Stimulated activated naive CD8-positive, alpha-beta T cell treated with anti-CD3 and anti-CD28 coated beads, Interleukin-15, amount 100 ng/mL, for 72 hours (primary cell): ENCODE results near the gene CNTNAP4.
A peak's percentile ranks its signal among the peaks of the same experiment; 100 is the strongest.

ENCODE experiments used
- ATAC-seq: fragments of 150-1000 bp; cut with Tn5 transposase; 2 replicates; pipeline ENCODE4 v1.10.0; 2021; ENCODE audit warnings: mild to moderate bottlenecking, moderate library complexity
- DNase-seq, 2 donors: peaks; one replicate each; pipeline ENCODE4 v3.0.0; 2021 to 2022
- H3K27ac Mint-ChIP-seq, 2 donors: one replicate each; pipeline ENCODE4 v1.8.0; 2022; ENCODE audit warnings: mild to moderate bottlenecking in 2 of 2, mixed read lengths in 2 of 2, moderate library complexity in 2 of 2
- H3K27me3 Mint-ChIP-seq: one replicate; pipeline ENCODE4 v1.8.0; 2022; ENCODE audit warnings: mixed read lengths
- H3K4me1 Mint-ChIP-seq: one replicate; pipeline ENCODE4 v1.8.0; 2022; ENCODE audit warnings: mild to moderate bottlenecking, mixed read lengths
- H3K4me3 Mint-ChIP-seq, 2 donors: one replicate each; pipeline ENCODE4 v1.8.0; 2022; ENCODE audit warnings: mild to moderate bottlenecking in 2 of 2, mixed read lengths in 2 of 2, moderate library complexity in 1 of 2
- H3K9me3 Mint-ChIP-seq, 2 donors: one replicate each; pipeline ENCODE4 v1.8.0; 2022; ENCODE audit warnings: mixed read lengths in 2 of 2

CNTNAP4 gene

GRCh38 chr16:76346210-76346609, 69.0 kb downstream of the CNTNAP4 start:
- ATAC-seq (no peak), DNase-seq (no peak)
- Mint-ChIP-seq H3K27me3 (no peaks in the 10 kb centered on the region), H3K27ac (no peak overlapping the region), H3K4me1 (no peaks in the 10 kb centered on the region), H3K4me3 (no peak overlapping the region), H3K9me3 (peaks cover 0 to 4% of the 10 kb centered on the region in 2 donors)

DNA sequence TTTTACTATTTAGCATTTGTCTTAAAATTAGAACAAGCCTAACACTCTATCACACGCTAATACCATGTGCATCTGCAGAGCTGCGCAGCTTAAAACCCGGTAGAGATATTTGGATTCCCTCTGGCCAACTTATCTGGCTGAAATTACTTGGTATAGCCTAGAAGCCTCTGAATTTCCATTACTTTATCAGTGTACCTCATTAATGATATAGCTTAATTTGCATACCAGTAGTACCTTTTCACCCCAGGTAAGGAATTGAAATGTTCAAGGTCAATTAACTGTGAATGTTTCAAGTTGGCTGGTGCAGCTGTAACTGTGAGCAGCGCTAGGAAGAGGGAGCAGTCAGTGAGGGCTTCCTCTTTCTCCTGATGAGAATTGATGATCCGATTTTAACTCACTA, 74.2 kb downstream of the CNTNAP4 start:
- no peak overlapping the region for H3K27ac Mint-ChIP-seq
- H3K4me3 Mint-ChIP-seq, result no peak overlapping the region
- ATAC-seq (no peak), DNase-seq (no peak)
- no peaks in the 10 kb centered on the region for H3K27me3 Mint-ChIP-seq
- H3K4me1 Mint-ChIP-seq, result no peaks in the 10 kb centered on the region
- H3K9me3 Mint-ChIP-seq, result no peaks in the 10 kb centered on the region

DNA sequence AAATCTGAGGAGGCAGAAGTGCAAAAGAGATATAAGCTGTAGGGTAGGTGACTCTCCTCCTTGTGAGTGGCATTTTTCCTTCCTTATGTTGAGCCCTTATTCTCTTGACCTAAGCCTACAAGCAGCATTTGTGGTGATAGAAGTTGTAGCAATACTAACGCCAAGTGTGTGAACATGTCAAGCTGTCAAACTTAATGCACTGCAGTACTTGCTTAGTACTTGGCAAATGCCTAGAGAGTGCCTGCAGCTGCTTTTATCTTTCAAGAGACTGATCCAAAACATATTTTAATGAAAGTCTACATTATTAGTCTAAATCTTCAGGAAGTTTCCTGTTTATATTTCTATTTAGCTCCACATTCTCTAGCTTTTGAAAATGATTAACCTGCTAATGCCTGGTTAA, 83.2 kb downstream of the CNTNAP4 start:
- no peak for ATAC-seq
- H3K27ac Mint-ChIP-seq, result no peak overlapping the region

DNA sequence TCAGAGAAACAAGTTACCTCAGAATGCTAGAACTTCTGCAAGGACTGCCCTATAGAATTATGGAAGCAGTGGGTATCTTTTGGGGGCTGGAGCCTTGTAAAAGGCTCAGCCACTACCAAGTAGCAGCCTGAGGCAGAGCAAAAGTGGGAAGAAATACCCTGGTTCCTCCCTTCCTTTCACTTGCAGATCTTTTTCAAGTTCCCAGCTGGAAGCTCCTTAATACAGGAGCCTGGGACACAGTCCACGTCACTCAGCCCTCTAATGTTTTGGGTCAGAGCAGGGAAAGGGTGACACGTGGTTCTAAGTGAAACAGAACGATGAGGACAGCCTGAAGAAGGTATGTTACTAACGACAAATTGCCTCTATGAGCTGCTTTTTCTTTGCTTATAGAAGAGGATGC, 93.1 kb downstream of the CNTNAP4 start:
- no peak for ATAC-seq
- Mint-ChIP-seq H3K4me3 (no peak overlapping the region), H3K9me3 (no peaks in the 10 kb centered on the region), H3K4me1 (no peaks in the 10 kb centered on the region), H3K27ac (no peak overlapping the region), H3K27me3 (no peaks in the 10 kb centered on the region)
- no peak for DNase-seq

More for the DNA sequence above, 83.2 kb downstream of the CNTNAP4 start:
- no peak for DNase-seq
- Mint-ChIP-seq H3K4me3 (no peak overlapping the region), H3K27me3 (no peaks in the 10 kb centered on the region), H3K9me3 (peaks cover 0 to 21% of the 10 kb centered on the region in 2 donors), H3K4me1 (no peaks in the 10 kb centered on the region)

- no peak for ATAC-seq
Measured at GRCh38 chr16:76371441-76371840, 94.2 kb downstream of the CNTNAP4 start.

DNA sequence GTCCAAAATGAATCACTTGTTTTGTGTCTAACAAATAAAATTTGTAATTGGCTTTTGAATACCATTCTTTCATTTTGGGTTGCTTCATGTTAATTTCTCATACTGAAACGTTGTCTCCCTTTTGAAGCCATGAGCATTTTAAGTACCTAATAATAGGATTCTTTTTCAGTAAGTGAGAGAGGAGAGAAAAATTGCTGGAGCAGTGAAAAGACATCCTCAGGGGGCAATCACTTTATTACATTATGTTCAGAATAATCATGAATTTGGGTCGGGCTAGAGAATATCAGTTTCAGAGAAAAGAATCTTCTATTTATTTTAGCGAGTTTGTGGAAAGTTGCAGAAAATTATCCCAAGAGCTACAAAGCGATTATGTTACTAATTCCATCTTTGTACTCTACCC, 96.8 kb downstream of the CNTNAP4 start:
- ATAC-seq, result no peak
- H3K27ac Mint-ChIP-seq, result no peak overlapping the region
- no peak for DNase-seq
- H3K27me3 Mint-ChIP-seq, result no peaks in the 10 kb centered on the region
- H3K9me3 Mint-ChIP-seq, result peaks cover 13 to 14% of the 10 kb centered on the region in 2 donors
- H3K4me1 Mint-ChIP-seq, result no peaks in the 10 kb centered on the region
- H3K4me3 Mint-ChIP-seq, result no peak overlapping the region

More at GRCh38 chr16:76371441-76371840, 94.2 kb downstream of the CNTNAP4 start:
- no peaks in the 10 kb centered on the region for H3K4me1 Mint-ChIP-seq
- no peaks in the 10 kb centered on the region for H3K27me3 Mint-ChIP-seq
- no peak overlapping the region for H3K4me3 Mint-ChIP-seq
- H3K27ac Mint-ChIP-seq, result no peak overlapping the region
- no peak for DNase-seq
- H3K9me3 Mint-ChIP-seq, result peaks cover 10% of the 10 kb centered on the region in 2 donors

DNA sequence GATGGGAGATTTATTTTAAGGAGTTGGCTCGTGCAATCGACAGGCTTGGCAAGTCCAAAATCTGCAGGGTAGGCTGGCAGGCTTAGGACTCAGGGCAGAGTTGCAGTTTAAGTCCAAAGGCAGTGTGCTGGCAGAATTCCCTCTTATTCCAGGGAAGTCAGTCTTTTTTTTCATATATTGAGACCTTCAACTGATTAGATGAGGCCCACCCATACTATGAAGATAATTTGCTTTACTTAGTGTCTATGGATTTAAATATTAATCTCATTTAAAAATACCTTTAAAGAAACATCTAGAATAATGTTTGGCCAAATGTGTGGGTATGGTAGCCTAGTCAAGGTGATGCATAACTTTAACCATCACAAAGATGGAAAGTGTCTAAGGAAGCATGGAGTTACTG, 99.8 kb downstream of the CNTNAP4 start:
- DNase-seq (no peak), ATAC-seq (no peak)
- H3K9me3 Mint-ChIP-seq, result peaks cover 13 to 14% of the 10 kb centered on the region in 2 donors
- no peaks in the 10 kb centered on the region for H3K27me3 Mint-ChIP-seq
- no peak overlapping the region for H3K4me3 Mint-ChIP-seq
- no peak overlapping the region for H3K27ac Mint-ChIP-seq
- no peaks in the 10 kb centered on the region for H3K4me1 Mint-ChIP-seq

DNA sequence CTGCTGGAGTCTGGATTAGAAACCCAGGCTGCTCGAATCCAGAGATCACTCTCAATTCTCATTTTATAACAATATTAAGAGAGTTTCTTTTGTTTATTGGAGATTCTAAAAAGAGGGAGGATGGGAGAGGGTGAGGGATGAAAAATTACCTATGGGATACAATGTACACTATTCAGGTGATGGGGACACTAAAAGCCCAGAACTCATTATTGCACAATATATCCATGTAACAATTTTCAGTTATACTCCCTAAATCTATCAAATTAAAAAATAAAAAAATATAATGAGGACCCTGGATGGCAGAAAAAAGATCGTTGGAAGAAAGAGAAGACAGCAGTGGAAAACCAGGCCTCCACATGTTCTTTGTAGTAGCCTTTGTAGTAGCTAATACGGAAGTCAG, 100.8 kb downstream of the CNTNAP4 start:
- Mint-ChIP-seq H3K4me1 (no peaks in the 10 kb centered on the region), H3K9me3 (peaks cover 13 to 14% of the 10 kb centered on the region in 2 donors), H3K27ac (no peak overlapping the region), H3K4me3 (no peak overlapping the region), H3K27me3 (no peaks in the 10 kb centered on the region)
- ATAC-seq (no peak), DNase-seq (no peak)

DNA sequence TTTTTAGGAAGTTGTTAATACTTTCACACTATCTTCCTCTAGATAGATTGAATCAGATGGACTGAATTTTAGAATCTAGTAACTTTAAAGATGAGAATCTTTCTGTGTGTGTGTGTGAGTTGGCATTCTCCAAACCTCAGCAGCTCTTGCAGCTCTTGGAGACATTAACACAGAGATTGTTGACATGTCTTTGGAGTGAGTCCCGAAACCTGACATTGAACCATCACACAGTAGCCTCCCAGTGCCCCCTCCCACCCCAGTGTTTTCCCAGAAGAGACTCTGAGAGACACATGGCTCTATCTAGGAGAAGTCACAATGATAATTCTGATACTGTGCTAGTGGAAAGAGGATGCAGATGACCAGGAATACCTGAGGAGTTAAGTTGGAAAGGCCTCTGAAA, 103.9 kb downstream of the CNTNAP4 start:
- DNase-seq (no peak), ATAC-seq (no peak)
- Mint-ChIP-seq H3K27ac (no peak overlapping the region), H3K27me3 (no peaks in the 10 kb centered on the region), H3K4me1 (no peaks in the 10 kb centered on the region), H3K4me3 (no peak overlapping the region), H3K9me3 (peaks cover 6 to 8% of the 10 kb centered on the region in 2 donors)

- no peaks in the 10 kb centered on the region for H3K27me3 Mint-ChIP-seq
- no peak overlapping the region for H3K4me3 Mint-ChIP-seq
- no peak for ATAC-seq
- no peaks in the 10 kb centered on the region for H3K9me3 Mint-ChIP-seq
- DNase-seq, result no peak
- no peak overlapping the region for H3K27ac Mint-ChIP-seq
- no peaks in the 10 kb centered on the region for H3K4me1 Mint-ChIP-seq
Measured at GRCh38 chr16:76385601-76386230, 108.5 kb downstream of the CNTNAP4 start.

GRCh38 chr16:76386784-76387183, 109.6 kb downstream of the CNTNAP4 start:
- no peak overlapping the region for H3K4me3 Mint-ChIP-seq
- no peak for ATAC-seq
- no peak overlapping the region for H3K27ac Mint-ChIP-seq
- H3K4me1 Mint-ChIP-seq, result no peaks in the 10 kb centered on the region
- no peak for DNase-seq
- H3K27me3 Mint-ChIP-seq, result no peaks in the 10 kb centered on the region
- H3K9me3 Mint-ChIP-seq, result no peaks in the 10 kb centered on the region

- ATAC-seq, result no peak
- Mint-ChIP-seq H3K4me1 (no peaks in the 10 kb centered on the region), H3K4me3 (no peak overlapping the region), H3K9me3 (peaks cover 0 to 3% of the 10 kb centered on the region in 2 donors), H3K27ac (no peak overlapping the region), H3K27me3 (no peaks in the 10 kb centered on the region)
- no peak for DNase-seq
Measured at GRCh38 chr16:76387994-76388393, 110.8 kb downstream of the CNTNAP4 start.

- no peak overlapping the region for H3K27ac Mint-ChIP-seq
- no peak for DNase-seq
- no peaks in the 10 kb centered on the region for H3K4me1 Mint-ChIP-seq
- H3K9me3 Mint-ChIP-seq, result peaks cover 0 to 6% of the 10 kb centered on the region in 2 donors
- H3K4me3 Mint-ChIP-seq, result no peak overlapping the region
- no peaks in the 10 kb centered on the region for H3K27me3 Mint-ChIP-seq
- no peak for ATAC-seq
Measured at GRCh38 chr16:76389126-76389525, 111.9 kb downstream of the CNTNAP4 start.

GRCh38 chr16:76390476-76390875, 113.3 kb downstream of the CNTNAP4 start:
- H3K9me3 Mint-ChIP-seq, result peaks cover 0 to 6% of the 10 kb centered on the region in 2 donors
- peak overlapping the region in 1 of 2 donors; percentile 13 for H3K27ac Mint-ChIP-seq
- ATAC-seq, result no peak
- H3K27me3 Mint-ChIP-seq, result no peaks in the 10 kb centered on the region
- no peaks in the 10 kb centered on the region for H3K4me1 Mint-ChIP-seq
- H3K4me3 Mint-ChIP-seq, result no peak overlapping the region
- no peak for DNase-seq

- Mint-ChIP-seq H3K27me3 (no peaks in the 10 kb centered on the region), H3K4me3 (no peak overlapping the region), H3K9me3 (peaks cover 6 to 17% of the 10 kb centered on the region in 2 donors), H3K4me1 (no peaks in the 10 kb centered on the region), H3K27ac (no peak overlapping the region)
- no peak for DNase-seq
- ATAC-seq, result no peak
Measured at GRCh38 chr16:76396977-76397376, 119.8 kb downstream of the CNTNAP4 start.

DNA sequence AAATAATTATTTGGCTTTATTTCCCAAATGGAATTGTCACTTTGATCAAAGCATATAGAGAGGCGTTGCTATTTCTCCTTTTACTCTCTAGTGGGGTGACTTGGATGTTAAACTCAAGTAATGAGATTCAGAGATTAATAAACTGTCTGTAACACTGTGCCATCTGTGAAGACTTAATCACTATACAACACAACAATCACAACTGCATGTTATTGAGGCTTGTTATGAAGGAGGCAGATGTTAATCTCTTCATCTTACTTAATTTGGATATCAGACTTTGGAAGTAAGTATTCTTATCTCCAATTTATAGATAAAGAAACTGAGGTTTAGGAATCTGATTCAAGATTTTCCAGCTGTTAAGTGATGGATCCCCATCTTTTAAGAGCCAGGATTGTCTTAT, 132.5 kb downstream of the CNTNAP4 start:
- Mint-ChIP-seq H3K4me1 (no peaks in the 10 kb centered on the region), H3K9me3 (peaks cover 0 to 11% of the 10 kb centered on the region in 2 donors), H3K4me3 (no peak overlapping the region), H3K27ac (no peak overlapping the region), H3K27me3 (no peaks in the 10 kb centered on the region)
- no peak for DNase-seq
- ATAC-seq, result no peak

DNA sequence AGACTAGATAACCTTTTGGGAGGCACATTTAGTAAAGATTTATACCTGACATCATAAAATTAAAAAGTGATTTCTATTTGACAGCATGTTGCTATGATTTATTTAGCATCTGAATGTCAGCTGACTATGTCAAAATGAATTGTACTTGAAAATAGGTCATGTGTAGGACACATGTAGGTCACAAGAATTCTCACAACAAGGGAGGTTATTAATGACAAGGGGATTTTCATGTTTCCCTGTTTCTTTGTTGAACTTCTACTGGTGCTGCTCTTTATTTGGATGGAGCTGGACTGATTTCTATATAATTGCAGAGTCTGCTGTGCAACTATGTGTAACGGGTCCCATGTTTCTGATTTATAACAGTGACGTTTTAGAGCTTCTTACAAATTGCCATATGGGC, 144.4 kb downstream of the CNTNAP4 start:
- no peaks in the 10 kb centered on the region for H3K4me1 Mint-ChIP-seq
- H3K4me3 Mint-ChIP-seq, result no peak overlapping the region
- H3K9me3 Mint-ChIP-seq, result no peaks in the 10 kb centered on the region
- H3K27me3 Mint-ChIP-seq, result no peaks in the 10 kb centered on the region
- H3K27ac Mint-ChIP-seq, result no peak overlapping the region
- no peak for ATAC-seq
- DNase-seq, result no peak
